Activated naive CD8-positive, alpha-beta T cell treated with anti-CD3 and anti-CD28 coated beads for 36 hours (primary cell): ENCODE measurements around the gene MAP4K1. TPM values are rescaled to one million over a fixed set of nuclear protein-coding genes. Genes with fewer than 3 reads are reported as not detected.
"Not testable (repeated sequence)": the region's sequence is repeated elsewhere in the genome, so short reads cannot be mapped to it uniquely, and the experiment has no call there.

Experiments
- DNase-seq: peaks from one replicate; pipeline ENCODE4 v3.0.0; 2021
- H3K27ac Mint-ChIP-seq: one replicate; pipeline ENCODE4 v1.8.0; 2022; ENCODE audit warnings: mild to moderate bottlenecking, moderate library complexity, mixed read lengths
- H3K27me3 Mint-ChIP-seq: one replicate; pipeline ENCODE4 v1.8.0; 2022; ENCODE audit warnings: mild to moderate bottlenecking, mixed read lengths
- H3K36me3 Mint-ChIP-seq: one replicate; pipeline ENCODE4 v1.8.0; 2021; ENCODE audit warnings: mild to moderate bottlenecking, mixed read lengths
- H3K4me1 Mint-ChIP-seq: one replicate; pipeline ENCODE4 v1.8.0; 2021; ENCODE audit warnings: mixed read lengths
- H3K4me3 Mint-ChIP-seq: one replicate; pipeline ENCODE4 v1.8.0; 2022; ENCODE audit warnings: mild to moderate bottlenecking, moderate library complexity, mixed read lengths
- H3K9me3 Mint-ChIP-seq: one replicate; pipeline ENCODE4 v1.8.0; 2022; ENCODE audit warnings: mixed read lengths
- total RNA-seq, 2 experiments: library from RNA; stranded (reverse); gene quantifications; one replicate each; pipeline ENCODE4 v1.2.3, GENCODE V29; 2021

The MAP4K1 gene
- total RNA-seq, 2 experiments from 2014 or later: 169 TPM

DNA sequence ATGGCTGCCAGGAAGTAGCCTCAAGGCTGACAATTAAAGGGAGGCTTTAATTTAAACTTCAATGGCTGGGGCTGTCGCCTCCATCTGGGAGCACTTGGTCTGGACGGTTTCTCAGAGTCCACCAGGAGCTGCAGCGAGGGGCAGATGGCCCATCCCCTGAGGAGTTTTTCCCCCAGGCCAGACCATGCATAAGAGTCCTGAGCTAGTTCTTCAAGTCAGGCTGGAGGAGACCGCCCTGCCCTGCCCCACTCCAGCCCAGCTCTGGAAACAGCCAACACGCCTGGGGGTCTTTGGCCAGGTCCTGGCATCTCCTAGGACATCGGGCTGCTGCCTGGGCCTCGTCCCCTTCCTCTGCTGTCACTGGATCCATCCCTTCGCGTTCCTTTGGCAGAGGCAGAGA lies 24.4 kb upstream of the MAP4K1 start:
- Mint-ChIP-seq H3K27ac (no peak overlapping the region), H3K36me3 (peaks cover 3% of the 10 kb centered on the region), H3K4me3 (no peak overlapping the region), H3K9me3 (no peaks in the 10 kb centered on the region), H3K27me3 (no peaks in the 10 kb centered on the region), H3K4me1 (peaks cover 5% of the 10 kb centered on the region)
- no peak for DNase-seq

DNA sequence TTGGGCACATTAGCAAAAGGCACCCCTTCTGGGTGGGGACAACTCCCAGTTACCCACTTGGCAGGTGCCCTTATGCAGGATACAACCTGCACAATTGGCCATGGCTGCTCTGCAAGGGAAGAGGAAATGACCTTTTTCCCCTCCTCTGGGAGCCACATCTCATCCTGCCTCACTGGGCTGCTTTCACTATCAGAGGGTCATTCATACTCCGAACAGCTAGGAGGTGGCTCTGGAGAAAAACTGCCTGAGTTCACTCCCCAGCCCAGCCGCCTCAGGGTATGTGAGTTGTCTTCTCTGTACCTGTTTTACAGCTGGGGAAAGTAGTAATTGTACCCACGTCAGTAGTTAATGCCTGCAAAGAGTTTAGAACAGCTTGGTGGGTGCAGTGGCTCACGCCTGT lies 22.6 kb upstream of the MAP4K1 start:
- no peak overlapping the region for H3K27ac Mint-ChIP-seq
- H3K36me3 Mint-ChIP-seq: peaks cover 11% of the 10 kb centered on the region
- H3K9me3 Mint-ChIP-seq: no peaks in the 10 kb centered on the region
- H3K27me3 Mint-ChIP-seq: no peaks in the 10 kb centered on the region
- DNase-seq: no peak
- peaks cover 19% of the 10 kb centered on the region for H3K4me1 Mint-ChIP-seq
- H3K4me3 Mint-ChIP-seq: no peak overlapping the region

DNA sequence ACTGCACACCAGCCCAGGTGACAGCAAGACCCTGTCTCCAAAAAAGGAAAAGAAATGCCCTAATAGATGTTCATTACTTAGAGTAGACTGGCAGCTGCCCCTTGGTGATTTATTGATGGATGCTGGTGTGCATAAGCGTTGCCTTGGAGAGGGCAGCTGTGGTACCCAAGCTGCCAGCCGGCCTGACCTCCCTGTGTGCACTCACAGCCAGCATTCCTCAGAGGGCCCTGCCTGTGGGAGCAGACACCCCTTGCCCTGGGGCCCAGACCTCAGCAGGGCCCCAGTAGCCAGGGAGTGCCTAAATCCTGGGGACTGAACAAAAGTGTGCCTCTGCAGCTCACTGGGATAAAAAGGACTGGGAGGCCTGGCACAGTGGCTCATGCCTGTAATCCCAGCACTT lies 21.9 kb upstream of the MAP4K1 start:
- H3K36me3 Mint-ChIP-seq: peaks cover 15% of the 10 kb centered on the region
- H3K9me3 Mint-ChIP-seq: no peaks in the 10 kb centered on the region
- H3K4me1 Mint-ChIP-seq: peaks cover 21% of the 10 kb centered on the region
- no peak overlapping the region for H3K27ac Mint-ChIP-seq
- no peak for DNase-seq
- H3K27me3 Mint-ChIP-seq: no peaks in the 10 kb centered on the region
- H3K4me3 Mint-ChIP-seq: no peak overlapping the region

DNA sequence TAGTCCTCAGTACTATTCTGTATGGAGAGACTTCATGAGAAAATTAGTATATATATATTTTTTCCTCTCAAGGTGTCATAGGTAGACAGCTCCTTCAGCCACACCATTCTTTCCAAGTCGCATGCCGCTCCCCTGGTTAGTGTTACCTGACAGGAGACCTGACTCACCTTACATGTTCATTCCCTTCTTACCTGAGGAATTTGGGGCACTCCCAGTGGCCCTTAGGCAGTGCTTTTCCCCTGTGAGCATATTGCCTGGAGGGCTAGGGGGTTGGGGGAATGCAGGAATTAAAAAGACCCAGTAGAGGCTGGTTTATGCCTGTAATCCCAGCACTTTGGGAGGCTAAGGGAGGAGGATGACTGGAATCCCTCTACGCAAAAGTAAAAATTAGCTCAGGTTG lies 20.7 kb upstream of the MAP4K1 start:
- Mint-ChIP-seq H3K4me1 (peaks cover 24% of the 10 kb centered on the region), H3K36me3 (peaks cover 19% of the 10 kb centered on the region), H3K27ac (no peak overlapping the region), H3K27me3 (no peaks in the 10 kb centered on the region), H3K9me3 (no peaks in the 10 kb centered on the region), H3K4me3 (no peak overlapping the region)
- no peak for DNase-seq

DNA sequence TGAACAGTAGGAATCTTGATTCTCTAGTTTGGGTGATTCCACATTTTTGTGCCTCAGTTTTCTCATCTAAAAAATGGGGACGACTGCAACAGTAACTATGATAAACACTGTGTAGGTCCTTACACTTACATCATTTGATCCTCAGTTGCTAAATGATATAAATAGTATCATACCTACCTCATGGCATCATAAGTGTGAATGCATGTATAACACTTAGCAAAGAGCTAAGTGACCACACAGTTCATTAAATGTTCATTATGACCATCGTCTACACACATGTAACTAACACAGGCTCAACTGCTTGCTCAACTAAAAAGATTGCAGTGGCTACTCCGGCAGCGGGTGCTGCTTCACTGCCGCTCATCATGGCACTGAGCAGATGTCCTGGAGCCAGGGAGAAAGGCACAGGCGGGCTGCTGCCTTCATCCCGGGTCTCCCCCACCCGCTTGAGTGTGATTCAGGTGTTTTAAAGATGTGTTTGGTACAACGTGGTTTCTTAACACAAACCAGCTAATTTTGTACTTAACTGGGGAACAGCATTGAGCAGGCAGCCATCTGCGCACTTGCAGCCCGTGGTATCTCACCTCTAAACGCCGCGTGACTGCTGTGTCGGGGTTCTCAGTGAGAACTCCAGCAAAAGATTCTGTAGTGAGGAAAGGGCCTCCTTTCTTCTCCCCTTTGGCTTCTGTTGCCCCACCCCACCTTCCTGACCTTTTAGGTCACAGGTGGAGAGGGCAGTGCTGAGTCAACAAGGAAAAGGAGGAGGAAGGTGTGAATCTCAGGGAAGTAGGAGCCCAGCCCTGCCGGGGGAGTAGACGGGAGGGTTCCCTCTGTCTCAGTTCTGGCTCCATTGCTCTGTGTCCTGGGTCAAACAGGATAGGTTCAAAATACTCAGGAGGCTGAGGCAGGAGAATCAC lies 18.0 kb upstream of the MAP4K1 start:
- Mint-ChIP-seq H3K4me3 (no peak overlapping the region), H3K4me1 (peaks cover 25% of the 10 kb centered on the region), H3K9me3 (no peaks in the 10 kb centered on the region), H3K27ac (peak overlapping the region; percentile 51), H3K27me3 (no peaks in the 10 kb centered on the region), H3K36me3 (peaks cover 32% of the 10 kb centered on the region)
- DNase-seq: no peak

DNA sequence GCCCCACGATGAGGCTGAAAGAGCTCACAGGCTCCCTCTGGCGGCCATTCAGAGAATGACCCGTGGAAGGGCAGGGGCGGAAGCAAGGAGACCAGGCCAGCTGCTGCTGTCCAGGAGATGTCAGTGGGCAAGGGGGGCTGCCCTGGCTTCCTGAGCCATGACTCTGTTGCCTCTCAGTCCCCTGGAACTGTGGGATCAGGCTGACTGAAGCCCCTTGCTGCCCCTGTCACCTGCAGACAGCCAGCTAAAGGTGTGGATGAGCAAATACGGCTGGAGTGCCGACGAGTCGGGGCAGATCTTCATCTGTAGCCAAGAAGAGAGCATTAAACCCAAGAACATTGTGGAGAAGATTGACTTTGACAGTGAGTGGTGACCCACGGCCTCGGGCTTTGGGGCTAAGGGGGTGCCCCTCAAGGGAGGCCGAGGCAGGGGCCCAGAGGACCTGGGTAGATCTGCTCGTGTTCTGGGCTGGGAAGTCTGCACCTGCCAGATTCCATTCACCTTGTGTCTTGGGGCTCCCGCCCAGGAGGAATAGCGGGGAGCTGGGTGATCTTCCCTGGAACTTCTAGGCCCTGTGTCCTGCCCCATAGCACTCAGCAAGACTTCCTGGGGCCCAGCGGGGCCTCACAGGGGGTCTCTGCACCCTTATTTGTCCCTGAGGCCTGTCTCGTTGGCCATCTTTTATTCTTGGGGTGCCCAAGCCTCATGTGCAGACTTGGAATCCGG lies 17.2 kb upstream of the MAP4K1 start:
- peak; percentile 66 for DNase-seq
- H3K9me3 Mint-ChIP-seq: no peaks in the 10 kb centered on the region
- no peak overlapping the region for H3K4me3 Mint-ChIP-seq
- H3K27me3 Mint-ChIP-seq: no peaks in the 10 kb centered on the region
- H3K36me3 Mint-ChIP-seq: peaks cover 32% of the 10 kb centered on the region
- H3K4me1 Mint-ChIP-seq: peaks cover 25% of the 10 kb centered on the region
- H3K27ac Mint-ChIP-seq: no peak overlapping the region

DNA sequence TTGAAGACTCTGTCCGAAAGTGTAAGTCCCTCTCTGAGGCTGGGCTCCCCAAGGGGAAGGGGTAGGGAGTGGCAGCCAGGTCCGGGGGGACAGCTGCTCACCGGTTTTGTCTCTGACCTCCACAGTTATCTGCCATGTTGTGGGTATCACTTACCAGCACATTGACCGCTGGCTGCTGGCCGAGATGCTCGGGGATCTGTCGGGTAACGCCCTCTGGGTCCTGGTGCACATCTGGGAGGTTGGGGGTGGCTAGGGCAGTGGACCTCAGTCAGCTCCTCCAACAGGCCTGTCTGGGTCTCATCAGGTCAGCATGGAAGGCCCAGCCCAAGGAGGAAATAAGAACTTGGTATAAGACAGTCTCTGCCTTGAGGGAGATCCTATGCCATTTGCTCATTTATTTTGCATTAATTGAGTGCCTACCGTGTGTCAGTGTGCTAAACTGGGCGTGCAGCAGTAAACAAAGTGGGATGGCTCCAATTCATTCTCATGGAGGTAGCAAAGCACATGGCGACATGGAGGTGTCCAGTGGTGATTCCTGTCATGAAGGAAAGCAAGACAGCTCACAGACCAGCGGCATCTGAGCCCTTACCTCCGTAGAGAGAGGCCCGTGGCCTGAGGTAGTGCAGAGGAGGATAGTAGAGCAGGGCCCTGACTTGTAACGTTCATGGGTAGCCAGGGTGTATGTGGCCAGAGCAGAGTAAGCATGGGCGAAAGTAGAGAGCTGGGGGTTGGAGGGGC lies 14.9 kb upstream of the MAP4K1 start:
- Mint-ChIP-seq H3K9me3 (no peaks in the 10 kb centered on the region), H3K4me1 (peaks cover 25% of the 10 kb centered on the region), H3K27me3 (no peaks in the 10 kb centered on the region), H3K36me3 (peaks cover 39% of the 10 kb centered on the region), H3K27ac (peak overlapping the region; percentile 31), H3K4me3 (no peak overlapping the region)
- no peak for DNase-seq

DNA sequence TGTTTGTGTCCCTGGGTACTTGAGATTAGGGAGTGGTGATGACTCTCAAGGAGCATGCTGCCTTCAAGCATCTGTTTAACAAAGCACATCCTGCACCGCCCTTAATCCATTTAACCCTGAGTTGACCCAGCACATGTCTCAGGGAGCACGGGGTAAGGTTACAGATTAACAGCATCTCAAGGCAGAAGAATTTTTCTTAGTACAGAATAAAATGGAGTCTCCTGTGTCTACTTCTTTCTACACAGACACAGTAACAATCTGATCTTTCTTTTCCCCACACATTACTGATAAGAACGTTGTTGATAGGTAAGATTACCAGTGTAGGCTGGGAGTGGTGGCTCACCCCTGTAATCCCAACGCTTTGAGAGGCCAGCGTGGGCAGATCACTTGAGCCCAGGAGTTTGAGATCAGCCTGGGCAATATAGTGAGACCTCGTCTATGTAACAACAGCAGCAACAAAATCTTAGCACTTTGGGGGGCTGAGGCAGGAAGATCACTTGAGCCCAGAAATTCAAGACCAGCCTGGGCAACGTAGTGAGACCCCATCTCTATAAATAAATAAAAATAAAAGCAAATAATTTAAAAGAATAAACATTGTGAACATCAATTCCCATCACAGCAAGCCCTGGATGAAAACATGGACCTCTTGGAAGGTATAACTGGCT lies 14.2 kb upstream of the MAP4K1 start:
- not testable (repeated sequence) for H3K9me3 Mint-ChIP-seq, H3K27me3 Mint-ChIP-seq, H3K27ac Mint-ChIP-seq, H3K4me3 Mint-ChIP-seq, DNase-seq
- Mint-ChIP-seq H3K36me3 (peaks cover 37% of the 10 kb centered on the region), H3K4me1 (peaks cover 19% of the 10 kb centered on the region)

DNA sequence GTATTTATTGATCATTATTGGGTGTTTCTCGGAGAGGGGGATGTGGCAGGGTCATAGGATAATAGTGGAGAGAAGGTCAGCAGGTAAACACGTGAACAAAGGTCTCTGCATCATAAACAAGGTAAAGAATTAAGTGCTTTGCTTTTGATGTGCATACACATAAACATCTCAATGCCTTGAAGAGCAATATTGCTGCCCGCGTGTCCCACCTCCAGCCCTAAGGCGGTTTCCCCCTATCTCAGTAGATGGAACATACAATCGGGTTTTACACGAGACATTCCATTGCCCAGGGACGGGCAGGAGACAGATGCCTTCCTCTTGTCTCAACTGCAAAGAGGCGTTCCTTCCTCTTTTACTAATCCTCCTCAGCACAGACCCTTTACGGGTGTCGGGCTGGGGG lies 13.5 kb upstream of the MAP4K1 start:
- DNase-seq, H3K27ac Mint-ChIP-seq, H3K9me3 Mint-ChIP-seq, H3K27me3 Mint-ChIP-seq, H3K4me3 Mint-ChIP-seq: not testable (repeated sequence)
- peaks cover 15% of the 10 kb centered on the region for H3K4me1 Mint-ChIP-seq
- H3K36me3 Mint-ChIP-seq: peaks cover 38% of the 10 kb centered on the region

DNA sequence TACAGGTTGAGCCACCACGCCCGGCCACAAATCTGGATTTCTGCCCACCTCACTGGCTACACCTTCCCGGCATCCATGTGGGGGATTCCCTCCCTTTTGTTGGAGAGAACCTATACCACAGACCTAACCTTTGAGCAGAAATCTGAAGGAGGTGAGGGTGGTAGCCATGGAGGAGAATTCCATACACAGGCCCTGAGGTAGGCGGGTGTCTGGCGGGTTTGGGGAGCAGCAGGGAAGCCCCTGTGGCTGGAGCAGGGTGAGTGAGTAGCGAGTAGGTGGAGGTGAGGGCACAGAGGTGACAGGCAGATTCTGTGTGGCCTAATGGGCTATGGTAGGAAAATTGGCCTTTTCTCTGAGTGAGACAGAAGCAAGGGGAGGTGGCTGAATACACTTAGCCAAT lies 11.8 kb upstream of the MAP4K1 start:
- peaks cover 4% of the 10 kb centered on the region for H3K4me1 Mint-ChIP-seq
- no peak overlapping the region for H3K4me3 Mint-ChIP-seq
- H3K27me3 Mint-ChIP-seq: no peaks in the 10 kb centered on the region
- H3K9me3 Mint-ChIP-seq: no peaks in the 10 kb centered on the region
- no peak overlapping the region for H3K27ac Mint-ChIP-seq
- DNase-seq: no peak
- peaks cover 32% of the 10 kb centered on the region for H3K36me3 Mint-ChIP-seq

DNA sequence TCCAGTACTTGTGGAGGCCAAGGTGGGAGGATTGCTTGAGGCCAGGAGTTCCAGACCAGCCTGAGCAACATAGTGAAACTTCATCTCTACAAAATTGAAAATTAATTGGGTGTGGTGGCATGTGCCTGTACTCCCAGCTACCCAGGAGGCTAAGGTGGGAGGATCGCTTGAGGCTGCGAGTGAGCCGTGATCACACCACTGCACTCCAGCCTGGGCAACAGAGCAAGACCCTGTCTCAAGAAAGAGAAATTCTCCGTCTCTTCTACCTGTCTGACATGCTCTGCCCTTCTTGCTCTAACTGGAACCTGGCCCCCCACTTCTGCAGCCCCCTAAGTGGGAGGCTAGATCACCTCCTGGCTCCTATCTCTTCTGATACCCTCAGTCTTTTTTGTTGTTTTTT lies 8.6 kb upstream of the MAP4K1 start:
- Mint-ChIP-seq H3K27me3 (no peaks in the 10 kb centered on the region), H3K27ac (no peak overlapping the region), H3K4me1 (no peaks in the 10 kb centered on the region), H3K4me3 (no peak overlapping the region), H3K36me3 (peaks cover 30% of the 10 kb centered on the region), H3K9me3 (no peaks in the 10 kb centered on the region)
- no peak for DNase-seq

DNA sequence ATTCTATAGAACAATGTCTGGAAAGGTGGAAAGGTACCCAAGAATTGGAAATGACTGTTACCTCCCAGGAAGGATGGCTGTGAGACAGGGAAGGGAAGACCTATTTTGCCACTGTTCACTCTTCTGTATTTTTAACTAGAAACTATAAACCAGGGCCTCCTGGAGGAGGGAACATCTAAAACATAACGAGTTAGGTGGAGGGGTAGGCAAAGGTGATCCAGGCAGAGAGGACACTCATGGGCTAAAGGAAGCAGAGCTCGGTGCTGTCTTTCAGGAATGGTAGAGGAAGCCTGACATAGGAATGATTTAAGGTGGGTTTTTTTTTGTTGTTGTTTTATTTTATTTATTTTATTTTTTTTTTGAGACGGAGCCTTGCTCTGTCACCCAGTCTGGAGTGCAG lies 7.1 kb upstream of the MAP4K1 start:
- Mint-ChIP-seq H3K27me3 (no peaks in the 10 kb centered on the region), H3K4me1 (peaks cover 10% of the 10 kb centered on the region), H3K27ac (no peak overlapping the region), H3K36me3 (peaks cover 33% of the 10 kb centered on the region), H3K9me3 (no peaks in the 10 kb centered on the region), H3K4me3 (no peak overlapping the region)
- DNase-seq: no peak

DNA sequence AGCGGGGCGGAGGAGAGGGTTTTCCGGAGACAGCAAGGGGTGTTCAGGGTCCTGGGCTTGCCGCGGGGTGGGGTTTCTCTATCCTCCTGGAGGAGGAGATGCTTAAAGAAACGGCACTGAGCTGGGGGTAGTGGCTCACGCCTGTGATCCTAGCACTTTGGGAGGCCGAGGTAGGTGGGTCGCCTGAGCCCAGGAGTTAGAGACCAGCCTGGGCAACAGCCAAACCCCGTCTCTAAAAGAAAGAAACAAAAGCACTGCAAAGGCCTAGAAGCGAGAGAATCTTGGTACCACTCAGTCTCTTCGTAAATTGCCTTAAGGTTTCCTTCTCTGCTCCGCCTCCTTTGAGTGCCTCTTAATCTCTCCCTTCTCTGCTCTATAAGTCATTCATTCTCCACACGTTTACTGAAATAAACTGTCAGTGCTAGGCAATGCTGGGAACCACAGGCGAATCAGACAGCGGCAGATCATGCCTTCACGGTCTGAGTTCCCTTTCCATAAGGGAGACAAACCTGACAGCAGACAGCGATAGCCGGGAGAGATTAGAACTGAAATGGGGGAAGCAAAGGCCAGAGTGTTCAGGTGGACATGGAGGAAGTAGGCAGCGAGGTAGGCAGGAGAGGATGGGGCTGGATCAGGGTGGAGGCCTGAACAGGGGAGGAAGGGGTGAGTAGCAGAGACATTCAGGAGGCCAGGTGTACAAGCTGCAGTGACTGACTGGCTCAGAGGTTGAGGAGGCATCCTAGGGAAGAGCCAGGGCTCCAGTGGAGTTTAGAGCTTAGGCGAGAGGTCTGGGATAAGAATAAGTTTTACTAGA lies 1.8 kb upstream of the MAP4K1 start:
- DNase-seq: no peak
- Mint-ChIP-seq H3K4me1 (peaks cover 29% of the 10 kb centered on the region), H3K4me3 (peak overlapping the region; percentile 100), H3K36me3 (peaks cover 32% of the 10 kb centered on the region), H3K9me3 (no peaks in the 10 kb centered on the region), H3K27me3 (no peaks in the 10 kb centered on the region), H3K27ac (peak overlapping the region; percentile 98)
